ENCODE results near the gene BASP1.
"Not testable (repeated sequence)": the region's sequence is repeated elsewhere in the genome, so short reads cannot be mapped to it uniquely, and the experiment has no call there.

The BASP1 gene

DNA sequence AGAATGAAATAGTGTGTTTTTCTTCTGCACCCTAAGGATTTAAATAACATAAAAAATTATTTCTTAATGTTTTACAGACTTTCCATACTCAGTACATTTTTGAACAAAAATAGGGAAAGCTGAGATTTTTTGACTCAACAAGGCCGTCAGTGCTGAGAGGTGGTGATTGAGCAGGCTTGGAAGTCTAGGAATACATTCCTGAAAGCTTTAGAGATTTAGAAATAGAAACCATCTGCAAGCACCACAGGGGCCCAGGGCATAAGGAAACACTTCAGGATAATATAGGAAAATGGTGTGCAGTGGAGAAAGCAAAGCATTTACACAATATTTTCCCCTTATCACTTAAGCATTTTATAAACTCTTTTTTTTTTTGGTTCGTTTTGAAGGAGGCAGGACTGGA lies 5.2 kb downstream of the BASP1 start:
- DNase-seq (ENCODE audit: low read depth, low spot score) = no peak

GRCh38 chr5:17223367-17224185 lies 6.1 kb downstream of the BASP1 start:
- no peak for DNase-seq (ENCODE audit: low read depth, low spot score)

GRCh38 chr5:17224858-17225511 lies 7.6 kb downstream of the BASP1 start:
- DNase-seq (ENCODE audit: low read depth, low spot score) = peak; percentile 54

DNA sequence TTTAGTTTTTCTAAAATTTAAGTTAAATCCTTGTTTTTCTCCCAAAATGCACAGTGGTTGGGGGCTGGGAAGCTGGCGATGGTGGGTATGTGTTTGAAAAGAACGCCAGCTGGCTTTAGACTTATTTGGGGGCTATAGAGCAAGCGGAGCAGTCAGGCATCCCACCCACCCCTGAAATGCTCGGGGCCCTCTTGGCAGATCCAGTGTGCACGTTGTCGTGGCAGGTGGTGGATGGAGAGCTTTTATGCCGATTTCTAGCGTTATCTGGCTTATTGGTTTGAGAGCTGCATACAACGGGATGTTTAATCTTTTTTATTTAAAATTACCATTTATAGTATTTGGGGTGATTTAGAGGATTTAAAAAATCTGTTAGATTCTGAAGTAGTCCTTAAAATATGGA lies 8.1 kb downstream of the BASP1 start:
- no peak for DNase-seq (ENCODE audit: low read depth, low spot score)

DNA sequence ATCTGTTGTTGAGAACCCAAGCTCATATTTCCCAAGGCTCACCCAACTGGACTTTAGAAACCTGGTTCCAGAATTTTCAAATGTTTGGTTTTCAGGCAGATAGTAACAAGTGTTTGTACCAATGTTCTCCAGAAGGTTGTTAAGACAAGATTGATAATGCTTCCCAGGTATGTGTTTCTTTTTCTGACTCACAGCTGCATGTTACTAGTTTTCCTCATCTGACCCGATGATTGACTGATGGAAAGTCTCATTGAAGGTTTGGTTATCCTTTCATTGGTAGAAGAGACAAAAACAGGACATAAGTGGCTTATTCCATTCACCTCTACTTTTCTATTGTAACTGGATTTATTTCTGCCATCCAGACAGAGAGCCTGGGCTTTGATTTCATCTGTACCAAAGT lies 10.4 kb downstream of the BASP1 start:
- no peak for DNase-seq (ENCODE audit: low read depth, low spot score)

DNA sequence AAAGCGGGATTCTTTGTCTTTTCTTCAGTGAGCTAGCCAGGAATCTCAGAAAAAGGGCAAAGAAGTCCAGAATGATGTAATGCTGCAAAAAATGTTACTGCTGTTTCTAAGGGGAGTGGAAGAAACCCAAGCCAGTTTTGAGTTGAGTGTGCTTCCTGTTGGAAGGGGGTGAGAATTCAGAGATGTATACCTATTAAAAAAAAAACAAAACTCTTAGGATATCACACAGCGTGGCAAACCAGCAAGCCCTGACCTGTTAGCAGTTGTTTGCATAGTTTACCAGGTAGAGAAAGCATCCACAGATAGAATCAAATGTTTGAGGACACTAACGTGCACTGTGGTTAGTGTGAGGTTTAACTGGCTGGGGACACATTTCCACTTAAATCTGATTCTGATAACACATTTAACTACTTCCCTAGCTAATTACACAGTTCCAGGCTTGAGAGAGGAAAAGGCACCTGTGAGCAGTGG lies 11.4 kb downstream of the BASP1 start:
- peak; percentile 71 for DNase-seq (ENCODE audit: low read depth, low spot score)

GRCh38 chr5:17229313-17229712 lies 11.9 kb downstream of the BASP1 start:
- DNase-seq (ENCODE audit: low read depth, low spot score) = no peak

DNA sequence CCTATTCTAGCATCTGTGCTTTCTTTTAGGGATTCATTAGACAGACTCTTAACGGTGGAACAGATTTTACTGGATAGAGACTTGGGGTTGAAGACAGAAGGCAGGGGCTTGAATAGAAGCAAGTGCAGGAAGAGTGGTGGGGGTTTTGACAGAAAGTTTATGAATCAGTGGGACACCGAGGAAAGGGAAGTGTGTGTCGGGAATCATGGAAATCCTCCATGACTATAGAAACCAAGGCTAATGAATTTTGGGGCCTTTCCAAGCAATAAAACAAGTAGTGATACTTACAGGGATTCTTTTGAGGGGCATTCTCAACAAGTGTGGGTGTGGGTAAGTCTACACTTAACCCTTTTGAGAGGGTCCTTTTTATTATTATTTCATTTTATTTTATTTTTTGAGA lies 12.8 kb downstream of the BASP1 start:
- no peak for DNase-seq (ENCODE audit: low read depth, low spot score)

GRCh38 chr5:17230808-17231525 lies 13.5 kb downstream of the BASP1 start:
- DNase-seq (ENCODE audit: low read depth, low spot score) = no peak

- no peak for DNase-seq (ENCODE audit: low read depth, low spot score)
These were observed 15.0 kb downstream of the BASP1 start for GRCh38 chr5:17232405-17232804.

GRCh38 chr5:17233488-17233887 lies 16.1 kb downstream of the BASP1 start:
- DNase-seq (ENCODE audit: low read depth, low spot score) = no peak

DNA sequence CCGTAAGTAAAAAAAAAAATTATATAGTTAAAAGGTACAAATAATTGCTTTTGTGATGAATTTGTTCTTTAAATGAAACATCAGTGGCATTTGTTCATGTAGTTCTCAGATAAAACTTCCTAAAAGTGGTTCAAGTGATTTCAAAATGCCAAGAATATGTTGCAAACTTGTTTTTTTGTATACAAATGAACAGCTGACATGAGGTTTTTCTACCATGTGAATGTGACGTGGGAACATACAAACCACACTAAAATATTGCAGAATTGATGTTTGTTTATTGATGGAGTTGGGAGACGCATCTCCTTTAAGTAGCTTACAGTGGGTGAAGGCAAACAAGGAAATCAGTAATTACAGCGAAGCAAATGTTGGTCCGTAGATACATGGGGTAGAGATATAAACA lies 16.9 kb downstream of the BASP1 start:
- no peak for DNase-seq (ENCODE audit: low read depth, low spot score)

- DNase-seq (ENCODE audit: low read depth, low spot score) = peak; percentile 65
These were observed 18.4 kb downstream of the BASP1 start for GRCh38 chr5:17235731-17236330.

- no peak for DNase-seq (ENCODE audit: low read depth, low spot score)
These were observed 21.1 kb downstream of the BASP1 start for GRCh38 chr5:17238521-17239041.

DNA sequence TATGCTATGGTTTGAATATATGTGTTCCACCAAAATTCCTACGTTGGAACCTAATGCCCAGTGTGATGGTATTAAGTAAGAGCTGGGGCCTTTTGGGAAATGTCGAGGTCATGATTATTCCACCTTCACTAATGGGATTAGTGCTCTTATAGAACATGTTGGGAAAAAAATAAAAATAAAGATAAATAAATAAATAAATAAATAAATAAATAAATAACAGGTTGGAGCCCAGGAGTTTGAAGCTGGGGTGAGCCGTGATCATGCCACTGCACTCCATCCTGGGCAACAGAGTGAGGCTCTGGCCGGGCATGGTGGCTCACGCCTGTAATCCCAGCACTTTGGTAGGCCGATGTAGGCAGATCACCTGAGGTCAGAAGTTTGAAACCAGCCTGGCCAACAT lies 22.5 kb downstream of the BASP1 start:
- no peak for DNase-seq (ENCODE audit: low read depth, low spot score)

- DNase-seq (ENCODE audit: low read depth, low spot score) = no peak
These were observed 23.1 kb downstream of the BASP1 start for GRCh38 chr5:17240487-17240886.

DNA sequence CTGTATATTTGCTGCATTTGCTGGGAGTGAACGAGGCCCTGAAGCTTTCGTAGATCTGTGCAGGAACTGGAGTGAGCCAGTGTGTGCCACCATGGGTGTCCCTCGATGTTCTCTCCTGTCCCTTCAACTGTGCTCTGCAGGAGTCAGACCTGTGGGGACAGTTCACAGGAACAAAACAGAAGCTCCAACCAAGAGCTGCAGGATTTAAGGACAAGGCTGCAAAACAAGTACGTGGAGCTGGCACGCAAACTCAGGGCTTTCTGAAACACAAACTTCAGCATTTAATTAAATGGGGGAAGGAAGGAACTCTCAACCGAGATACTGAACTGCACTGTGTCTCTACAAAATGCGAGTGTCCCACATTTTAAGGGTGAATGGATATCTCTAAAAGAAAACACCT lies 24.2 kb downstream of the BASP1 start:
- DNase-seq (ENCODE audit: low read depth, low spot score) = no peak

- no peak for DNase-seq (ENCODE audit: low read depth, low spot score)
These were observed 26.0 kb downstream of the BASP1 start for GRCh38 chr5:17243287-17244063.

GRCh38 chr5:17249029-17249634 lies 31.7 kb downstream of the BASP1 start:
- DNase-seq (ENCODE audit: low read depth, low spot score) = peak; percentile 91

DNA sequence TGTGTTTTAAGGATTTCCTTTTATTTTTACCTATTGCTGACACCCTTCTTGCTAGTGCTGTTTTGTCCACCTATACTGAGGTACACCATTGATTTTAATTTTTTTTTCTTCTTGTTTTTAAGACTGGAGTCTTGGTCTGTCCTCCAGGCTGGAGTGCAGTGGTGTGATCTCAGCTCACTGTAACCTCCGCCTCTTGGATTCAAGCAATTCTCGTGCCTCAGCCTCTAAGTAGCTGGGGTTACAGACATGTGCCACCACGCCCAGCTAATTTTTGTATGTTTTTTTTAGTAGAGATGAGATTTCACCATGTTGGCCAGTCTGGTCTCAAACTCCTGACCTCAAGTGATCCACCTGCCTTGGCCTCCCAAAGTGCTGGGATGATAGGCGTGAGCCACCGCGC lies 32.4 kb downstream of the BASP1 start:
- not testable (repeated sequence) for DNase-seq (ENCODE audit: low read depth, low spot score)

- DNase-seq (ENCODE audit: low read depth, low spot score) = no peak
These were observed 35.1 kb downstream of the BASP1 start for GRCh38 chr5:17252543-17252942.

All from astrocyte of the hippocampus (primary cell).